NCI-H1930 (cell line): ENCODE data around the gene ARHGEF35.
"Not testable (repeated sequence)": the region's sequence is repeated elsewhere in the genome, so short reads cannot be mapped to it uniquely, and the experiment has no call there.

ENCODE experiments used
- DNase-seq, 2 experiments: peaks; one replicate each; lab custom pipeline; 2025; lab: John Stamatoyannopoulos, UW

ARHGEF35 gene

DNA sequence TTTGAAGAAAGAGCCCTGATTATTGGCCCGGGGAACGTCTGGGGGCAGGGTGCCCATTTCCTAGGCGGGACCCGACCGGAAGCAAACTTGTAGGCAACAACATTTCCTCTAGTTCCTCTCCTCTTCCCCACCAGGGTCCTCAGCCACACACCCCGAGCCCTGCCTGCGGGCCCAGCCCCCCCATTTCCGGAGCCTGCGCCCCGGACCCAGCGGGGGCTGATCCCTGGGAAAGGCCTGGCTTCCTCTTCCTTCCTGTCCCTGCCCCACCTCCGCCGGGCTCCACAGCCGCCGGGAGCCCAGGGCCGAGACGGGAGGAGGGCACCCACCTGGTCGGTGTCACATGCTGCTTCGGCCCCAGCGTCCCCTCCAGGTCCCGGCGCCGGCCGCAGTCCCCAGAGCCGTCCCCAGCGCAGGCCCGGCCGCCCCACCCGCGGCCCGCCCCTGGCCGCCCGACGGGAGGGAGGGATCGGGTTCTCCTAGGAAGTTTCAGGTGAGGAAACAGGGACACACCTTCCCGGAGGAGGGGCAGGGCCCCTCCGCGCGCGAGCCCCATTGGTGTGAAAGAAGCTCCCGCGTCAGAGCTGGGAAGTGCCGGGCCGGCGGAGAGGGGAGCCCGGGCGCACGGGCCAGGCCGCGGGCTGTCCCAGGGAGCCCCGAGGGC lies at the start of gene ARHGEF35:
ARHGEF35 (minus strand) TSS at position 622 of the 661 bp plus-strand sequence. CDS start 7,450 bp downstream, outside the sequence.
- DNase-seq, result not testable (repeated sequence)

GRCh38 chr7:144245372-144245771 lies 49.7 kb upstream of the ARHGEF35 start:
- DNase-seq, result not testable (repeated sequence)

GRCh38 chr7:144239365-144239764 lies 43.7 kb upstream of the ARHGEF35 start, which contains the start of gene OR2A42:
TSS of gene OR2A42 (minus strand) at chr7:144239605. CDS start at chr7:144232843, 6,762 bp downstream.
- DNase-seq, result not testable (repeated sequence)

DNA sequence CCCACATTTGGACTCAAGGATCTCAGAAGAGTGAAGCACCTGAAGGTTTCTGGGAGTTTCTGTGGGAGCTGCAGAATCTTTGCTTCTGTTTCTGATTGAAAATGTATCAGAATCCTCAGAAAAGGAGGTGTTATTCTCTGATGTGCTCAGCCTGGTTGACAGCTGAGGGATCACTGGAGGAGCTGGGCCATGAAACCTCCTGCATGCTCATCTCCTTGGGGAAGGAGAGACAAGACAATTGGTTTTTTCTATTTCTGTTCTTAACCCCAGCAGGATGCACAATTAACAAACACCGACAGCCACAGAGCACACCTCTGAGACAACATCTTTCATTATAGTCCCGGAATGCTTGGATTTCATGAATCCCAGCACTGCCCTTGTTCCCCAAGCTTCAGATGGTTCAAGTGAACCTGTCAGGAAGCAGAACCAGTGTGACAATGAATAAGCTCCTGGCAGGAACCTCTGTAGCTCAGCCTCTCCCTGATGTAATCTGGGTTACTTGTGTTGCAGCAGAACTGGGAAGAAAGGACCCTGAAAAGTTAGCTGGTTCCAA lies 43.0 kb upstream of the ARHGEF35 start:
- not testable (repeated sequence) for DNase-seq

DNA sequence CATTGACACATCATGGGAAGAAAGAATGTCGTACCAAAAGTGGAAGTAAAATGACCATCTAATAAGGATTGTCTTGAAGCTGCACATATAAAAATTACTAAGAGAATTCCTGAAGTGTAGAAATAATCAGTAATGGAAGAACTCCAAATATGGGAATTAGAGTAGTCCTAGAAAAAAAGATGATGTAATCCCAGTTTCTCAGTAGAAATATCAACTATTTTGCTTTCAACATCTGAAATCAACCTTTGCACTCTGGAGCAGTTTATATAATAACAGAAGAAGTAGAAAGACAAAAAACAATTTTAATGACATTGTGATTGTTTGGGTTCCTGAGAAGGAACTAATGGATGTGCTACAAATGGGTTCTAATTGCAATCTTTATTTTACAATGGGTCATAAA lies 37.4 kb upstream of the ARHGEF35 start:
- not testable (repeated sequence) for DNase-seq

- DNase-seq, result not testable (repeated sequence)
These were observed 35.4 kb upstream of the ARHGEF35 start for GRCh38 chr7:144231027-144231426.

- DNase-seq, result not testable (repeated sequence)
These were observed 33.2 kb upstream of the ARHGEF35 start for GRCh38 chr7:144228810-144229209.

GRCh38 chr7:144226866-144227265 lies 31.2 kb upstream of the ARHGEF35 start:
- DNase-seq, result not testable (repeated sequence)

- DNase-seq, result not testable (repeated sequence)
These were observed 28.0 kb upstream of the ARHGEF35 start for GRCh38 chr7:144223675-144224074.

GRCh38 chr7:144220531-144220930 lies 24.9 kb upstream of the ARHGEF35 start:
- DNase-seq, result not testable (repeated sequence)

- not testable (repeated sequence) for DNase-seq
These were observed 23.5 kb upstream of the ARHGEF35 start for GRCh38 chr7:144219149-144219548.

- not testable (repeated sequence) for DNase-seq
These were observed 22.9 kb upstream of the ARHGEF35 start for GRCh38 chr7:144218581-144218980.

- DNase-seq, result not testable (repeated sequence)
These were observed 21.6 kb upstream of the ARHGEF35 start for GRCh38 chr7:144217200-144217599.

GRCh38 chr7:144205306-144205705 lies 9.7 kb upstream of the ARHGEF35 start:
- not testable (repeated sequence) for DNase-seq

DNA sequence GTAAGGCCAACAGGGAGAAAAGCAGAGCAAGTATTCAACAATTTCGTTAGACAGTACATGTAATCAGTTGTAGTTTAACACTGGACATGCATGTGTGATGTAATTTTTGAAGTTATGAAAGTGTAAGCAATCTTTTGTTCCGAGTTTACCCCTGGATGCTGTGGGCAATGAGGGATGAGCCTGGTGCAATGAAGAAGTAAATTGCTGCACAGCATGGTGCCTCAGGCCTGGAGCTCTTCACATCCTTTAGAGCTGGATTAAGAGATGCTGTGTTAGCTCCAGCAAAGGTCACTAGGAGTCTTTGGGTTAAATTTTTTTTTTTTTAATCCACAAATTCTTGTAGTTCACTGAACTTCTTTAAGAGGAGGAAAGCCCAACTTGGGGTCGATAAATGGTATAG lies 7.5 kb upstream of the ARHGEF35 start:
- not testable (repeated sequence) for DNase-seq

- not testable (repeated sequence) for DNase-seq
These were observed 6.3 kb upstream of the ARHGEF35 start for GRCh38 chr7:144201978-144202377.

- not testable (repeated sequence) for DNase-seq
These were observed 3.3 kb upstream of the ARHGEF35 start for GRCh38 chr7:144198934-144199333.

- not testable (repeated sequence) for DNase-seq
These were observed 1.2 kb downstream of the ARHGEF35 start for GRCh38 chr7:144194453-144194852.

DNA sequence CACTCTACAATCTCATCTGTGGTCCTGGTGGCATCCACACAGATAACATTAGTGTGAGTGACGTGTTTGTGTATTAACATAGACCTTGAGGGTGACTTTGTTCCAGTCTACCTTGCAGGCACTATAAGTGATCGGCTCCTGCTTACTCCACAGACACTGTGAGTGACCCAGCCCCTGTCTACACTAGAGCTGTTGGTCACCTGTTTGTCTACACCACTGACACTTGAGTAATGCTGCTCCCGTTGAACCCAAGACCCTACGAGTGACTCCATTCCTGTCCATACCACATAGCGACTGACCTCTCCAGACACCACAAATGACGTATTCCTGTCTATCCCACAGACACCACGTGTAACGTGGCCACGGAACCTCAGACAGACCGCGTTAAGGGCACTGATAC lies 1.9 kb downstream of the ARHGEF35 start:
- DNase-seq, result not testable (repeated sequence)

DNA sequence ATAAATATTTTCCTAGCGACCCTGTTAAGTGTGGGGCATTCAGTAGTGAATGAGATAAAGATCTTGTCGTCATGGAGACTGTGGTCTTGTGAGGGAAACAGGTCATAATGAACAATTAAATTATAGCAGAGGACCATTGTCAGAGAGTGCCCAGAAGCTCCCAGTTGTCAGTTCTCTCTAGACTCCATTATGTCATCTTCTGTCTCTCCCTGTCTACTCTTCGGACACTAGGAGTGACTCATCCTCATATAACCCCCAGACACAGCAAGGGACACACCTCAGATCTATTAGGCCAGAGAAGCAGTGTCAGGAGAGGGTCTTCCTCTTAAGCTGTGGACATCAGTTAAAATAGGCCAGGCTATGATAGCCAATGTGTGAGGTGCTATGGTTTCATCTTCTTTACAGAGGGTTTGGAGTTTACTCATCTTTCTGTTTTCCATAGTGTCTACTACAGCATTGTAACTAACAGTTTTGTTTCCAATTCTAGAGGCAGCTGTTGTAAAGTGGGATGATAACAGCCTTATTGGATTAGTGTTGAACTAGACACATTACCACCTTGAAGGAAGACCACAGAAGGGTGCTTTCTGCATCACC lies 7.0 kb downstream of the ARHGEF35 start:
- not testable (repeated sequence) for DNase-seq

- not testable (repeated sequence) for DNase-seq
These were observed 7.8 kb downstream of the ARHGEF35 start for GRCh38 chr7:144187848-144188247.

GRCh38 chr7:144183166-144183565 lies 12.5 kb downstream of the ARHGEF35 start, which contains the start of gene CTAGE4:
TSS of gene CTAGE4 (plus strand) at chr7:144183466. CDS start at chr7:144183504, 38 bp downstream.
- not testable (repeated sequence) for DNase-seq

- not testable (repeated sequence) for DNase-seq
These were observed 16.5 kb downstream of the ARHGEF35 start for GRCh38 chr7:144179165-144179479.
